SW 1271 (cell line): ENCODE measurements around the gene CNTN4.

Experiments
- DNase-seq, 2 experiments: peaks; one replicate each; lab custom pipeline; 2025; lab: John Stamatoyannopoulos, UW

CNTN4 gene

GRCh38 chr3:2266606-2267005, 167.9 kb downstream of the CNTN4 start:
- no peak for DNase-seq

GRCh38 chr3:2268779-2269178, 170.1 kb downstream of the CNTN4 start:
- no peak for DNase-seq

GRCh38 chr3:2274526-2274925, 175.9 kb downstream of the CNTN4 start:
- DNase-seq, result no peak

GRCh38 chr3:2283818-2284217, 185.2 kb downstream of the CNTN4 start:
- DNase-seq, result no peak

GRCh38 chr3:2300938-2301337, 202.3 kb downstream of the CNTN4 start:
- DNase-seq, result no peak

GRCh38 chr3:2301361-2301760, 202.7 kb downstream of the CNTN4 start:
- no peak for DNase-seq

GRCh38 chr3:2303566-2303965, 204.9 kb downstream of the CNTN4 start:
- no peak for DNase-seq

GRCh38 chr3:2311022-2311421, 212.4 kb downstream of the CNTN4 start:
- DNase-seq, result no peak

GRCh38 chr3:2317521-2317920, 218.9 kb downstream of the CNTN4 start:
- no peak for DNase-seq

- no peak for DNase-seq
Measured at GRCh38 chr3:2334921-2335320, 236.3 kb downstream of the CNTN4 start.

- DNase-seq, result no peak
Measured at GRCh38 chr3:2343031-2343682, 244.5 kb downstream of the CNTN4 start.

- no peak for DNase-seq
Measured at GRCh38 chr3:2352134-2352762, 253.6 kb downstream of the CNTN4 start.

GRCh38 chr3:2354702-2355101, 256.0 kb downstream of the CNTN4 start:
- no peak for DNase-seq

- no peak for DNase-seq
Measured at GRCh38 chr3:2356298-2356950, 257.8 kb downstream of the CNTN4 start.

GRCh38 chr3:2360815-2361214, 262.1 kb downstream of the CNTN4 start:
- no peak for DNase-seq

GRCh38 chr3:2362122-2362521, 263.5 kb downstream of the CNTN4 start:
- DNase-seq, result no peak

- DNase-seq, result no peak
Measured at GRCh38 chr3:2363854-2364253, 265.2 kb downstream of the CNTN4 start.

- DNase-seq, result no peak
Measured at GRCh38 chr3:2370317-2370716, 271.7 kb downstream of the CNTN4 start.

GRCh38 chr3:2372306-2372705, 273.6 kb downstream of the CNTN4 start:
- no peak for DNase-seq

GRCh38 chr3:2375376-2375775, 276.7 kb downstream of the CNTN4 start:
- DNase-seq, result no peak

GRCh38 chr3:2377281-2377680, 278.6 kb downstream of the CNTN4 start:
- DNase-seq, result no peak

GRCh38 chr3:2390926-2391532, 292.4 kb downstream of the CNTN4 start:
- DNase-seq, result no peak

GRCh38 chr3:2391896-2392295, 293.2 kb downstream of the CNTN4 start:
- DNase-seq, result no peak
